HCT116 (cell line): Measurements from ENCODE around the gene SNRNP70. TPM values are rescaled to one million over a fixed set of nuclear protein-coding genes. Genes with fewer than 3 reads are reported as not detected.
A peak's percentile ranks its signal among the peaks of the same experiment; 100 is the strongest.

ENCODE experiments used
- ATAC-seq: fragments of 200-7000 bp; cut with Tn5 transposase; 2 replicates; pipeline ENCODE4 v1.9.1; 2020; ENCODE audit warnings: mild to moderate bottlenecking, moderate library complexity
- BruUV-seq: library from RNA; stranded (reverse); fragments of 400-500 nt; replicated peaks from 2 replicates; lab custom pipeline; 2021; lab: Mats Ljungman, UMichigan
- CTCF ChIA-PET: fragments of 300-600 bp; sonication (Branson Sonifier 250); formaldehyde crosslinking; loops from one replicate; lab custom pipeline; 2021; ENCODE audit warnings: antibody characterized with exemption; lab: Charles Lee
- POLR2A ChIA-PET: fragments of 300-600, 350-600 bp; sonication (Branson Sonifier 250); formaldehyde crosslinking; loops from one replicate; lab custom pipeline; 2021; ENCODE audit warnings: antibody characterized with exemption; lab: Charles Lee
- RAD21 ChIA-PET, 2 experiments: fragments of 300-600 bp; sonication (Branson Sonifier 250); formaldehyde crosslinking; loops; one replicate each; lab custom pipeline; 2023; ENCODE audit warnings: low total read pairs in 2 of 2; ENCODE audit not compliant: uncharacterized antibody in 2 of 2, unreplicated experiment in 2 of 2, low non-redundant PET in 1 of 2; lab: Charles Lee
- DNase-seq: peaks from one replicate; pipeline ENCODE4 v3.0.0-alpha.2; 2010; ENCODE audit warnings: low read depth, low spot score
- H2AFZ ChIP-seq: fragments of 200-600 bp; shearing (Covaris generic), sonication (generic); 2 replicates; pipeline ENCODE4 v1.6.1; 2017; ENCODE audit warnings: low read depth, mixed run types, mixed read lengths, antibody characterized with exemption, low read length; ENCODE audit not compliant: poor library complexity, severe bottlenecking
- H3K27ac ChIP-seq: 2 replicates; pipeline ENCODE4 v1.5.1; 2012; ENCODE audit warnings: low read depth, low read length
- H3K27me3 ChIP-seq: fragments of 200-600 bp; sonication (generic); 2 replicates; pipeline ENCODE4 v1.6.1; 2016; ENCODE audit warnings: mixed run types, low read length, mixed read lengths; ENCODE audit not compliant: insufficient read depth
- H3K36me3 ChIP-seq, 2 experiments: fragments of 200-500 bp in 1 of 2; fragments of 200-600 bp in 1 of 2; sonication (Bioruptor generic) in 1 of 2; sonication (generic) in 1 of 2; 2 replicates each; pipeline versions ENCODE4 v1.5.1 to v1.6.1; 2014 to 2016; ENCODE audit warnings: low read length in 2 of 2, inconsistent platforms in 1 of 2, mixed read lengths in 1 of 2, mixed run types in 1 of 2; ENCODE audit not compliant: insufficient read depth in 2 of 2, control insufficient read depth in 1 of 2
- H3K4me1 ChIP-seq, 2 experiments: fragments of 200-600 bp in 1 of 2; sonication (generic) in 1 of 2; 2 replicates each; pipeline versions ENCODE4 v1.5.1 to v1.6.1; 2012 to 2017; ENCODE audit warnings: low read length in 2 of 2, inconsistent platforms in 1 of 2, mild to moderate bottlenecking in 1 of 2, mixed read lengths in 1 of 2, mixed run types in 1 of 2, moderate library complexity in 1 of 2; ENCODE audit not compliant: insufficient read depth in 2 of 2, control insufficient read depth in 1 of 2
- H3K4me2 ChIP-seq: fragments of 200-600 bp; sonication (generic); 2 replicates; pipeline ENCODE4 v1.6.1; 2017; ENCODE audit warnings: mixed run types, low read length, mixed read lengths
- H3K4me3 ChIP-seq, 2 experiments: fragments of 200-600 bp in 1 of 2; sonication (generic) in 1 of 2; replicated peaks in 1 of 2; 2 replicates each; pipeline ENCODE4 v1.5.1; 2011 to 2016; ENCODE audit warnings: low read length in 2 of 2, control low read depth in 1 of 2, low read depth in 1 of 2, mild to moderate bottlenecking in 1 of 2, mixed read lengths in 1 of 2, mixed run types in 1 of 2
- H3K79me2 ChIP-seq: fragments of 200-600 bp; sonication (generic); 2 replicates; pipeline ENCODE4 v1.6.1; 2017; ENCODE audit warnings: mild to moderate bottlenecking, mixed run types, low read length, moderate library complexity, mixed read lengths; ENCODE audit not compliant: insufficient read depth
- H3K9ac ChIP-seq: fragments of 200-600 bp; sonication (generic); 2 replicates; pipeline ENCODE4 v1.6.1; 2016; ENCODE audit warnings: low read length, mixed read lengths
- H3K9me2 ChIP-seq: fragments of 200-600 bp; sonication (generic), shearing (Covaris generic); 2 replicates; pipeline ENCODE4 v1.6.1; 2017; ENCODE audit warnings: mixed run types, mild to moderate bottlenecking, moderate library complexity; ENCODE audit not compliant: insufficient read depth
- H3K9me3 ChIP-seq, 2 experiments: fragments of 200-500 bp in 1 of 2; fragments of 200-600 bp in 1 of 2; sonication (Bioruptor generic) in 1 of 2; sonication (generic) in 1 of 2; 2 replicates each; pipeline ENCODE4 v1.6.1; 2014 to 2017; ENCODE audit warnings: low read length in 2 of 2, mixed read lengths in 2 of 2, inconsistent platforms in 1 of 2, low read depth in 1 of 2, mild to moderate bottlenecking in 1 of 2, mixed run types in 1 of 2, moderate library complexity in 1 of 2; ENCODE audit not compliant: control insufficient read depth in 1 of 2, insufficient read depth in 1 of 2
- H4K20me1 ChIP-seq: fragments of 200-600 bp; sonication (generic), shearing (Covaris generic); 2 replicates; pipeline ENCODE4 v1.6.1; 2017; ENCODE audit warnings: mixed run types, mild to moderate bottlenecking, moderate library complexity; ENCODE audit not compliant: insufficient read depth
- CBX3 ChIP-seq: IDR thresholded peaks from 2 replicates; pipeline ENCODE4 v1.6.1; 2012; ENCODE audit warnings: low read depth
- CEBPB ChIP-seq: IDR thresholded peaks from 2 replicates; pipeline ENCODE4 v1.6.1; 2012; ENCODE audit warnings: low read depth
- ELF1 ChIP-seq: IDR thresholded peaks from 2 replicates; pipeline ENCODE4 v1.6.1; 2012; ENCODE audit warnings: low read depth, borderline replicate concordance
- EZH2phosphoT487 ChIP-seq: fragments of 200-600 bp; IDR thresholded peaks from 2 replicates; pipeline ENCODE4 v1.6.1; 2018; ENCODE audit warnings: antibody characterized with exemption, borderline replicate concordance
- JUND ChIP-seq: IDR thresholded peaks from 2 replicates; pipeline ENCODE4 v1.6.1; 2012
- MAX ChIP-seq: IDR thresholded peaks from 2 replicates; pipeline ENCODE4 v1.6.1; 2012
- POLR2A ChIP-seq: IDR thresholded peaks from 2 replicates; pipeline ENCODE4 v1.7.0; 2011; ENCODE audit warnings: borderline replicate concordance; ENCODE audit not compliant: insufficient read depth, insufficient read length; ENCODE audit errors: extremely low read depth
- POLR2AphosphoS5 ChIP-seq: IDR thresholded peaks from 2 replicates; pipeline ENCODE4 v1.6.1; 2011; ENCODE audit warnings: mild to moderate bottlenecking, low read depth, low read length, moderate library complexity
- RAD21 ChIP-seq: IDR thresholded peaks from 2 replicates; pipeline ENCODE4 v1.6.1; 2012; ENCODE audit warnings: low read depth, mild to moderate bottlenecking
- SIN3A ChIP-seq: IDR thresholded peaks from 2 replicates; pipeline ENCODE4 v1.6.1; 2012; ENCODE audit warnings: low read depth
- SP1 ChIP-seq: IDR thresholded peaks from 2 replicates; pipeline ENCODE4 v1.6.1; 2012; ENCODE audit warnings: low read depth
- TCF7L2 ChIP-seq: IDR thresholded peaks from 2 replicates; pipeline ENCODE4 v1.7.0; 2011; ENCODE audit warnings: borderline replicate concordance, inconsistent platforms; ENCODE audit not compliant: insufficient read depth, insufficient read length; ENCODE audit errors: extremely low read depth
- ZBTB33 ChIP-seq: IDR thresholded peaks from 2 replicates; pipeline ENCODE4 v1.6.1; 2011; ENCODE audit warnings: mild to moderate bottlenecking, low read length, moderate library complexity; ENCODE audit not compliant: insufficient replicate concordance; ENCODE audit errors: extremely low read depth
- intact Hi-C: fragments of 100-400 bp; cut with micrococcal nuclease; formaldehyde crosslinking; loops from 2 replicates; pipeline ENCODE4 v1.10.0; 2022
- total RNA-seq: library from RNA; stranded (reverse); gene quantifications from one replicate; pipeline ENCODE4 v1.2.1, GENCODE V29; 2021; ENCODE audit not compliant: unreplicated experiment

Gene SNRNP70
- total RNA-seq, 1 experiment from 2014 or later, result 236 TPM

GRCh38 chr19:49148784-49149651 lies 63.8 kb downstream of the SNRNP70 start (continued):
- no peak for TF ChIP-seq ZBTB33
- TF ChIP-seq POLR2AphosphoS5, result peak; percentile 73
- no peak for TF ChIP-seq EZH2phosphoT487
- TF ChIP-seq ELF1, result no peak
- TF ChIP-seq CBX3, result no peak
- peak; percentile 42; the same call in 1 of the 2 replicates for TF ChIP-seq SP1

GRCh38 chr19:49149652-49150105 lies 64.4 kb downstream of the SNRNP70 start:
- H3K4me3 ChIP-seq, result peak overlapping the region; percentile 90 to 95
- POLR2A ChIA-PET, result interaction anchor here (0.8 to 2.3 kb wide), 7 partner anchors 11 to 59 kb away, joined by 3 to 8 read pairs (median 5); partner anchors contain the start of gene LIN7B
- H4K20me1 ChIP-seq, result no peaks in the 10 kb centered on the region
- H3K4me2 ChIP-seq, result peak overlapping the region; percentile 99
- peak overlapping the region; percentile 94 for H3K27ac ChIP-seq
- peak; percentile 15 for ATAC-seq
- no peaks in the 10 kb centered on the region for H3K36me3 ChIP-seq
- CTCF ChIA-PET, result interaction anchor here (1.3 to 3.0 kb wide), 3 partner anchors 14 to 52 kb away, joined by 5 to 17 read pairs (median 10); no protein-coding TSS in a partner anchor
- H3K9me2 ChIP-seq, result no peaks in the 10 kb centered on the region
- H3K4me1 ChIP-seq, result peaks cover 25 to 57% of the 10 kb centered on the region in 2 experiments
- H3K79me2 ChIP-seq, result no peaks in the 10 kb centered on the region
- no peaks in the 10 kb centered on the region for H3K27me3 ChIP-seq
- RAD21 ChIA-PET, result interaction anchor here (0.9 to 1.0 kb wide), 2 partner anchors 52 to 59 kb away, joined by 3 read pairs; no protein-coding TSS in a partner anchor
- BruUV-seq, result no TSS peak
- no peaks in the 10 kb centered on the region for H3K9me3 ChIP-seq
- DNase-seq, result peak; percentile 85
- peak overlapping the region; percentile 98 for H3K9ac ChIP-seq
- H2AFZ ChIP-seq, result no peak overlapping the region
- peak; percentile 67; the same call in 1 of the 2 replicates for TF ChIP-seq SIN3A
- peak; percentile 78 for TF ChIP-seq MAX
- TF ChIP-seq POLR2A, result peak; percentile 66
- TF ChIP-seq TCF7L2, result peak; percentile 64
- peak; percentile 68 for TF ChIP-seq JUND
- no peak for TF ChIP-seq RAD21
- peak; percentile 64 for TF ChIP-seq SP1
- no peak for TF ChIP-seq CEBPB
- intact Hi-C loops, result loop anchor here (1.0 kb wide), 1 partner anchor 52 kb away; no protein-coding TSS in a partner anchor
